GM12801 (cell line): ENCODE data around the gene C1orf21.

Source experiments
- TF ChIP-seq, protein P1 (sequence below): IDR thresholded peaks from one replicate; pipeline ENCODE4 v1.5.1; 2011; ENCODE audit warnings: control low read depth; ENCODE audit not compliant: insufficient read length; ENCODE audit errors: extremely low read depth

The C1orf21 gene

GRCh38 chr1:184486761-184487445 lies 100.1 kb downstream of the C1orf21 start:
- TF ChIP-seq, protein P1, sequence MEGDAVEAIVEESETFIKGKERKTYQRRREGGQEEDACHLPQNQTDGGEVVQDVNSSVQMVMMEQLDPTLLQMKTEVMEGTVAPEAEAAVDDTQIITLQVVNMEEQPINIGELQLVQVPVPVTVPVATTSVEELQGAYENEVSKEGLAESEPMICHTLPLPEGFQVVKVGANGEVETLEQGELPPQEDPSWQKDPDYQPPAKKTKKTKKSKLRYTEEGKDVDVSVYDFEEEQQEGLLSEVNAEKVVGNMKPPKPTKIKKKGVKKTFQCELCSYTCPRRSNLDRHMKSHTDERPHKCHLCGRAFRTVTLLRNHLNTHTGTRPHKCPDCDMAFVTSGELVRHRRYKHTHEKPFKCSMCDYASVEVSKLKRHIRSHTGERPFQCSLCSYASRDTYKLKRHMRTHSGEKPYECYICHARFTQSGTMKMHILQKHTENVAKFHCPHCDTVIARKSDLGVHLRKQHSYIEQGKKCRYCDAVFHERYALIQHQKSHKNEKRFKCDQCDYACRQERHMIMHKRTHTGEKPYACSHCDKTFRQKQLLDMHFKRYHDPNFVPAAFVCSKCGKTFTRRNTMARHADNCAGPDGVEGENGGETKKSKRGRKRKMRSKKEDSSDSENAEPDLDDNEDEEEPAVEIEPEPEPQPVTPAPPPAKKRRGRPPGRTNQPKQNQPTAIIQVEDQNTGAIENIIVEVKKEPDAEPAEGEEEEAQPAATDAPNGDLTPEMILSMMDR: no peak

- TF ChIP-seq, protein P1: no peak
These were observed 100.8 kb downstream of the C1orf21 start for GRCh38 chr1:184487531-184488193.

GRCh38 chr1:184489908-184490307 lies 103.1 kb downstream of the C1orf21 start:
- TF ChIP-seq, protein P1: no peak

DNA sequence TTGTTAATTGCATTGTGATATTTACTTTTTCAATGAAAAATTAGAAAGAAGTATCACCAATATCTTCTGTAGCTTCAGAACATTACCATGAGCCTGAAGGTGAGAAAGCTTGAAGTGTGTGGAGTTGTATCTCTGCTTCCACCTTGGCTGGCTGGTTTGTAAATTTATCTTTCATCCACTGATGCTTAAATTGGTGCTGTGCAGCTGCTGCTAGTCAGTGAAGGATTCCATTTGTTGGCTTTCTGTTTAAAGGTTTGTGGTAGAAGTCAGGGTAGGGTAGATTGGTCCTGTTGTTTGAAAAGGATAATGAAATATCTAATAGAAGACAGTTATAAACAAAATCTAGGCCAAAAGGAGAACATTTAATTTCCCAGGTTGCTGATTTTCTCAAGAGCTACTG lies 105.7 kb downstream of the C1orf21 start:
- TF ChIP-seq, protein P1: no peak

- TF ChIP-seq, protein P1: no peak
These were observed 107.2 kb downstream of the C1orf21 start for GRCh38 chr1:184493987-184494388.

- TF ChIP-seq, protein P1: no peak
These were observed 108.1 kb downstream of the C1orf21 start for GRCh38 chr1:184494929-184495328.

- TF ChIP-seq, protein P1: no peak
These were observed 111.3 kb downstream of the C1orf21 start for GRCh38 chr1:184497959-184498723.
